Measurements from ENCODE around the gene POGLUT3. TPM values are rescaled to one million over a fixed set of nuclear protein-coding genes. Genes with fewer than 3 reads are reported as not detected.

The POGLUT3 gene
- total RNA-seq, 1 donor from 2014 or later = 21.1 TPM

GRCh38 chr11:108522318-108522717, 24.1 kb upstream of the POGLUT3 start:
- no peak for DNase-seq (ENCODE audit: low read depth)
- no peak for TF ChIP-seq CTCF (conservative IDR thresholded peaks at IDR 0.05; ENCODE audit: low read depth, low read length)
- H3K4me3 ChIP-seq (ENCODE audit: low read depth, low read length) = no peak overlapping the region

GRCh38 chr11:108518581-108518980, 20.4 kb upstream of the POGLUT3 start:
- DNase-seq (ENCODE audit: low read depth) = no peak
- no peak for TF ChIP-seq CTCF (conservative IDR thresholded peaks at IDR 0.05; ENCODE audit: low read depth, low read length)
- H3K4me3 ChIP-seq (ENCODE audit: low read depth, low read length) = no peak overlapping the region

GRCh38 chr11:108516125-108516524, 17.9 kb upstream of the POGLUT3 start:
- TF ChIP-seq CTCF (conservative IDR thresholded peaks at IDR 0.05; ENCODE audit: low read depth, low read length) = no peak
- no peak for DNase-seq (ENCODE audit: low read depth)
- no peak overlapping the region for H3K4me3 ChIP-seq (ENCODE audit: low read depth, low read length)

- no peak for TF ChIP-seq CTCF (conservative IDR thresholded peaks at IDR 0.05; ENCODE audit: low read depth, low read length)
- no peak for DNase-seq (ENCODE audit: low read depth)
- H3K4me3 ChIP-seq (ENCODE audit: low read depth, low read length) = no peak overlapping the region
These were observed 14.5 kb upstream of the POGLUT3 start for GRCh38 chr11:108512708-108513107.

GRCh38 chr11:108511851-108512474, 13.8 kb upstream of the POGLUT3 start:
- no peak for TF ChIP-seq CTCF (conservative IDR thresholded peaks at IDR 0.05; ENCODE audit: low read depth, low read length)
- H3K4me3 ChIP-seq (ENCODE audit: low read depth, low read length) = no peak overlapping the region
- peak; percentile 86 for DNase-seq (ENCODE audit: low read depth)

GRCh38 chr11:108508653-108509593, 10.7 kb upstream of the POGLUT3 start:
- no peak overlapping the region for H3K4me3 ChIP-seq (ENCODE audit: low read depth, low read length)
- no peak for DNase-seq (ENCODE audit: low read depth)
- no peak for TF ChIP-seq CTCF (conservative IDR thresholded peaks at IDR 0.05; ENCODE audit: low read depth, low read length)

Data from epithelial cell of proximal tubule (primary cell).